GM10266 (cell line): ENCODE measurements around the gene KBTBD4.
"Not testable (repeated sequence)": the region's sequence is repeated elsewhere in the genome, so short reads cannot be mapped to it uniquely, and the experiment has no call there.

Source experiments
- DNase-seq: peaks from one replicate; pipeline ENCODE4 v3.0.0; 2012; ENCODE audit errors: extremely low spot score
- TF ChIP-seq, protein P1 (sequence below): IDR thresholded peaks from 2 replicates; pipeline ENCODE4 v1.5.1; 2012; ENCODE audit warnings: mild to moderate bottlenecking, low read depth; ENCODE audit not compliant: control insufficient read depth, insufficient read depth; ENCODE audit errors: missing control alignments

The KBTBD4 gene

DNA sequence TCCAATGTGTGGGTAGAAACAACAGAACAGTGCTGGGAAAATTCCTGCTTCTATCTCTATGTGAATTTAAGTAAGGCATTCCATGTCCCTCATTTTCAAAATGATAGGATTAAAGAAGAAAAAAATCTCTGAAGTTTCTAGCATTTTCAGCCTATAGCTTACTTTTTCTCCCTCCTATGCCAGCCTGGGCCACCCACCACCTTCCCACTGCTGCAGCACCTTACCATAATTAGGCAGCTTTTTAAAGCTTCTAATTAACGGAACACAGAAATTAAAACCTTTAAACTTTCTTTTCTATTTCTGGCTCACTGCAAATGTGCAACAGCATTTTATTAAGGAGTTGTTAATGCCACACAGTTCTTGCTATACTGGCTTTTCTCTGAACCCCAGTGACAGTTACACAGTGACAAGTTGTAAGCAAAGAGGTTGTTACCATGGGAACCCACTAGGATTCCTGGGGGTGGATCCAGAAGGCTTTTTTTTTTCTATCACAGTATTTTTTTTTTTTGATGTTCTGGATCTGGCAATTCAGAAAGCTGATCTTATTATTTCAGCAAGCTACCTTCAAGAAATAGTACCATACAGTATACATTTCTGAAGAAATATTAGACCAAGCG is 46.1 kb downstream of the KBTBD4 start:
- DNase-seq: no peak
- TF ChIP-seq, protein P1, sequence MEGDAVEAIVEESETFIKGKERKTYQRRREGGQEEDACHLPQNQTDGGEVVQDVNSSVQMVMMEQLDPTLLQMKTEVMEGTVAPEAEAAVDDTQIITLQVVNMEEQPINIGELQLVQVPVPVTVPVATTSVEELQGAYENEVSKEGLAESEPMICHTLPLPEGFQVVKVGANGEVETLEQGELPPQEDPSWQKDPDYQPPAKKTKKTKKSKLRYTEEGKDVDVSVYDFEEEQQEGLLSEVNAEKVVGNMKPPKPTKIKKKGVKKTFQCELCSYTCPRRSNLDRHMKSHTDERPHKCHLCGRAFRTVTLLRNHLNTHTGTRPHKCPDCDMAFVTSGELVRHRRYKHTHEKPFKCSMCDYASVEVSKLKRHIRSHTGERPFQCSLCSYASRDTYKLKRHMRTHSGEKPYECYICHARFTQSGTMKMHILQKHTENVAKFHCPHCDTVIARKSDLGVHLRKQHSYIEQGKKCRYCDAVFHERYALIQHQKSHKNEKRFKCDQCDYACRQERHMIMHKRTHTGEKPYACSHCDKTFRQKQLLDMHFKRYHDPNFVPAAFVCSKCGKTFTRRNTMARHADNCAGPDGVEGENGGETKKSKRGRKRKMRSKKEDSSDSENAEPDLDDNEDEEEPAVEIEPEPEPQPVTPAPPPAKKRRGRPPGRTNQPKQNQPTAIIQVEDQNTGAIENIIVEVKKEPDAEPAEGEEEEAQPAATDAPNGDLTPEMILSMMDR: no peak

DNA sequence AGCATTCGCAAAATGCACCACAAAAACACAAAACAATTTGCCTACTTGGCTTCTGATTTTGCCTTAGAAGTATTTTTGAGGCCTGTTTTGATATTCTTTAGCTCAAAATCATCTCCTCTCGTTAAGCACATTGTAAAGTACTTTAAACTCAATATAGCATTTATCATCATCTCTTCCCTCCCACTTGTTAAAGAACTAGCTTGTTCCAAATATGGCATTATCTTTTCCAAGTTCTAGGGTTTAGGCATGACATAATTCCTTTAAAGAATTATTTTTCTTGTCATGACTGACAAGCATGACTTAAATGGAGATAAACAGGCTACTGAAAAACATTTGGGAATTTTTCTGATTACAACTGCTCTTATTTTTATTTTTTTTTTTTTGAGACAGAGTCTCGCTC is 47.1 kb downstream of the KBTBD4 start:
- no peak for DNase-seq
- TF ChIP-seq, protein P1: no peak

DNA sequence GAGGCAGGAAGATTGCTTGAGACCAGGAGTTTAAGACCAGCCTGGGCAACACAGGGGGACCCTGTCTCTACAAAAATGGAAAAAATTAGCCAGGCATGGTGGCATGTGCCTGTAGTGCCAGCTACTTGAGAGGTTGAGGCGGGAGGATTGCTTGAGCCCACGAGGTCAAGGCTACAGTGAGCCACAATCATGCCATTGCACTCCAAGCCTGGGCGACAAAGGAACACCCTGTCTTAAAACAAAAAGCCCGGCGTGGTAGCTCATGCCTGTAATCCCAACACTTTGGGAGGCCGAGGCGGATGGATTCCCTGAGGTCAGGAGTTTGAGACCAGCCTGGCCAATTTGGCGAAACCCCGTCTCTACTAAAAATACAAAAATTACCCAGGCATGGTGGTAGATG is 48.0 kb downstream of the KBTBD4 start:
- not testable (repeated sequence) for DNase-seq

DNA sequence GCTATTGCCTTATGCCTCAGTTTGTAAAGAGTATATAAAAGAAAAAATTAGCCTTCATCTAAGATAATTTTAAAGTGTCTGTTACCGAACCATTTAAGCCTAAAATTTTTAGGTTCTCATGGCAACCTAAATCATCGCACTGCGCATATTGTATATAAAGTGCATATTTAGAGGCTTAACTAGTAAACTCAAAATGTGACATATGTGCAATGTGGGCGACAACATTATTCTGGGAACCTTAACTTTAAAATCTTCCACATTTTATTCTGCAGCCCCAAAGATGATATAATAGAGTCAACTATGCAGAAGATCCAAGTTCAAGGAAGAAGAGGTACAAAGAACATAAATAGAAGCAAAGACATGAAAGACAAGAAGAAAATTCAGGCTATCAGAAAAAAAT is 48.8 kb downstream of the KBTBD4 start:
- no peak for DNase-seq
- TF ChIP-seq, protein P1: no peak

DNA sequence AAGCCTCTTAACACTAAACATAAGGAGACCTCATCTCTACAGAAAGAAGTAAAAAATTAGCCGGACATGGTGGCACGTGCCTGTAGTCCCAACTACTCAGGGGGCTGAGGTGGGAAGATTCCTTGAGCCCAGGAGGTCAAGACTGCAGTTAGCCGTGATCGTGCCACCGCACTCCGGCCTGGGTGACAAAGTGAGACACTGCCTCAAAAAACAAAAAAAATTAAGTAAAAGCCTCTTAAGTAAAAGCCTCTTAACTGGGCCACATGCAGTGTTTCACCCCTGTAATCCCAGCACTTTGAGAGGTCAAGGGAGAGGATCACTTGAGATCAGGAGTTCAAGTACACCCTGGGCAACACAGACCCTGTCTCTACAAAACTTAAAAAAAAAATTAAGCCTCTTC is 51.6 kb downstream of the KBTBD4 start:
- DNase-seq: no peak

DNA sequence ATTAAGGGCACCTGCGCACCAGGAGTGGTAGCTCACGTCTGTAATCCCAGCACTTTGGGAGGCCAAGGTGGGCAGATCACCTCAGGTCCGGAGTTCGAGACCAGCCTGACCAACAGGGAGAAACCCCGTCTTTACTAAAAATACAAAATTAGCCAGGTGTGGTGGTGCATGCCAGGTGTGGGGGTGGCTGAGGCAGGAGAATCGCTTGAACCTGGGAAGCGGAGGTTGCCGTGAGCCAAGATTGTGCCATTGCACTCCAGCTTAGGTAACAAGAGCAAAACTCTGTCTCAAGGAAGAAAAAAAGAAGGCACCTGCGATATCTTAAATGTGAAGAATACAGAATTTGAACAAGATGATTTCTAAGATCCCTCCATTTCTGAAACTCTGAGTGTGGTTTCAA is 52.7 kb downstream of the KBTBD4 start:
- not testable (repeated sequence) for DNase-seq

More for the DNA sequence above, 51.6 kb downstream of the KBTBD4 start:
- TF ChIP-seq, protein P1: no peak

DNA sequence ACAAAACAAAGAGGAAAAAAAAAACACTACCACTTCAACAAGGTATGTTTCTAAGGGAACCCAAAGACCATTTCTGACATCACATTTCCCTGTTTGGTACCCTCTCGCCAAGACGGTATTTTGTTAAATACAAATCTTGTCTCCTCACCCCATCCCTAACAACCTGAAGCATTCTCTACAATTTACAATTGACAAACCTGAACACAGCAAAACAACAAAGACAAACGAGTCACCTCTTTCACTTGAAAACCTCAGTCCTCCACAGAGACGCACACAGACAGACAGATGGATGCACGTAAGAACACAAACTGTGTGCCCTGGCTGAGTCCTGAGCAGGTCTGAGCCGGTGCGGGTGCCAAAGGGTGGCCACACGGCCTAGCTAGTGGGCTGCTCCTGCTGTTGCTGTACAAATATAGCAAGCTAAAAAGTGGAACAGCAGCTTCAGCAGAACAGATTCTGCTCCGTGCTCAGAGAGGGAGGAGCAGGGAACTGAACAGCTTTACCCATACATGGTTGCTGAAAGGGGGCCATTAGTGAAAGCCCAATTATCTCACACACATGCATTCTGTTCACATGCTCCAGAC is 54.4 kb downstream of the KBTBD4 start:
- no peak for DNase-seq

DNA sequence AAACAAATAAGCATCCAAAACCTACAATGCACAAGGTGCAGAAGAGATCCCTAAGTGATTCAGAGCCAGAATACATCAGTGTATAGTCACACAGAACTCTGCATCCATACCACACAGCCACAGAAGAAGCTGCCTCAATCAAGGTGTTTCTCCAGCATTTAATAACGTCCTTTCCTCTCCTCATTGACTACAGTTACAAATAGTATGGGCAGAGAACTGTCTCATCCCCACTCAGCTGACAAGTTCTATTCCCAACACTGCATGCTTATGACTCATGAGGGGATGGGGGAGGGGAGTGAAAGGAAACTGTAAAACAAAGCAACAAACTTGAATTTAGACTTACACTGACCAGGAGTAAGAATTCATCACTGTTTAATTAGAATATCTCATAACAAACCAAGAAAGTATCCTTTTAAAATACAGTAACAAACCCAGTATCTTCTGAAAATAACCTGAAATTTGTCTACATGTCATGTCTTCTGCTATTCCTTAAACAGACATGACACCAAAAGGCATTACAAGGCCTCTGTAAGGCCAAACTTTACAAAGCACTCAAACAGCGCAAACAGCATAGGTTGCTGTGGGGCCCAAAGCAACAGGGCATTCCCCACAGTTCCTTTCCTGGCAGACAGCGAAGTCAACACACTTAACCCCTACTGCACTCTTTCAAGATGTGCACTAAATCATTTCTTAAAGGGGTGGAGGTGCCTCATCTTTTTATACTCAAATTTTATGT is 55.1 kb downstream of the KBTBD4 start:
- no peak for DNase-seq
- TF ChIP-seq, protein P1: no peak

More for the DNA sequence above, 54.4 kb downstream of the KBTBD4 start:
- TF ChIP-seq, protein P1: no peak
